ENCODE results near the gene BDKRB2. TPM values are rescaled to one million over a fixed set of nuclear protein-coding genes. Genes with fewer than 3 reads are reported as not detected.
A peak's percentile ranks its signal among the peaks of the same experiment; 100 is the strongest.

The BDKRB2 gene
- total RNA-seq, 1 donor, result 105 TPM

DNA sequence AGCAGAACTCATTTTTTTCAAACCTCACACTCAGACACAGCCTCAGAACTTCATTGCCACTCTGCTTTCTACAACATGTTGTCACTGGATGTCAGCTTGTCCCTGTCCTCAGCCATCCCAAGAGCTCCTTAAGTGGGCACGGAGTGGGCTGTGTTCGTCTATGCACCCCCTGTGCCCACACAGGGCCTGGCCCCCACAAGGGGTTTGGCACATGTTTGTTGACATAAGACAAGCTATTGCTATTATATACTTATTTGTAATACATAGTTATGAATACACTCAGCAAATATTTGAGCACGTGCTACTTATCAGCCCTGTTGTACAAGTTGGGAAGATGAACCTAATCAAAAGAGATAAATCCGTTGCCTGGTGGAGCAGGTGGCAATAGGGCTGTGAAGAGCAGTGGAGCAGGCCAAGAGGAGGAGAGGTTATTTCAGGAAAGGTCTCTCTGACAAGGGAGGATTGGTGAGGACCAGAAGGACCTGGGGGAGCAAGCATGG is 47.1 kb downstream of the BDKRB2 start:
- H3K4me3 ChIP-seq (ENCODE audit: low read depth, low read length), result no peak overlapping the region
- no peak for DNase-seq (ENCODE audit: low read depth)
- TF ChIP-seq, protein P1, sequence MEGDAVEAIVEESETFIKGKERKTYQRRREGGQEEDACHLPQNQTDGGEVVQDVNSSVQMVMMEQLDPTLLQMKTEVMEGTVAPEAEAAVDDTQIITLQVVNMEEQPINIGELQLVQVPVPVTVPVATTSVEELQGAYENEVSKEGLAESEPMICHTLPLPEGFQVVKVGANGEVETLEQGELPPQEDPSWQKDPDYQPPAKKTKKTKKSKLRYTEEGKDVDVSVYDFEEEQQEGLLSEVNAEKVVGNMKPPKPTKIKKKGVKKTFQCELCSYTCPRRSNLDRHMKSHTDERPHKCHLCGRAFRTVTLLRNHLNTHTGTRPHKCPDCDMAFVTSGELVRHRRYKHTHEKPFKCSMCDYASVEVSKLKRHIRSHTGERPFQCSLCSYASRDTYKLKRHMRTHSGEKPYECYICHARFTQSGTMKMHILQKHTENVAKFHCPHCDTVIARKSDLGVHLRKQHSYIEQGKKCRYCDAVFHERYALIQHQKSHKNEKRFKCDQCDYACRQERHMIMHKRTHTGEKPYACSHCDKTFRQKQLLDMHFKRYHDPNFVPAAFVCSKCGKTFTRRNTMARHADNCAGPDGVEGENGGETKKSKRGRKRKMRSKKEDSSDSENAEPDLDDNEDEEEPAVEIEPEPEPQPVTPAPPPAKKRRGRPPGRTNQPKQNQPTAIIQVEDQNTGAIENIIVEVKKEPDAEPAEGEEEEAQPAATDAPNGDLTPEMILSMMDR (IDR thresholded peaks at IDR 0.05; ENCODE audit: insufficient read depth, low read depth, low read length), result no peak

DNA sequence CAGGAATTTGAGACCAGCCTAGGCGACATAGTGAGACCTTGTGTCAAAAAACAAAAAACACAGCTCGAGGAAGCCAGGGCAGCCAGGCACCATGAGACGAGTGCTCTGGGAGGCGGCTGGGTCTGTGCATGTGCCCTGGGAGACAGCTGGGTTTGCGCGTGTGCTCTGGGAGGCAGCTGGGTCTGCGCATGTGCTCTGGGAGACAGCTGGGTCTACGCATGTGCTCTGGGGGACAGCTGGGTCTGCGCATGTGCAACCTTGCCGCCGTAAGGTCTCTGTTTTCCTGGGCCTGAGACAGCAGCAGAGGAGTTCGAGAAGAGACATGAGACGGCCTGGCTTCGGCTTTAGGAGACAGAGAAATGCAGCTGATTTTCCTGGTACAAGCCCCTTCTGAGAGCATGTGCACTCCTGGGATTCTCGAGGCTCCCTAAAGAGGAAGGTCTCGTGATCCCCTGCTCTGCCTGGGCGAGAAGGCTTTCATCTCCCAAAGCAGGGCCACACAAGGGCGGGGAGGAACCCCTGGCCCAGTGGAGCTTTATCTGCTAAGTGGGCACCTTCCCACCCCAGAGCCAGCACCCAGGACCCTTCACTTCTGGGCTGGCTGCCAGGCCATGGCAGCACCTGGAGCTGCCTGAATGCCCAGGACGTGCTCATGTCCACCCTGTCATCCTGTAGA is 47.8 kb downstream of the BDKRB2 start:
- H3K4me3 ChIP-seq (ENCODE audit: low read depth, low read length), result peak overlapping the region; percentile 22
- peak; percentile 58 for DNase-seq (ENCODE audit: low read depth)
- TF ChIP-seq, protein P1 (IDR thresholded peaks at IDR 0.05; ENCODE audit: insufficient read depth, low read depth, low read length), result no peak

DNA sequence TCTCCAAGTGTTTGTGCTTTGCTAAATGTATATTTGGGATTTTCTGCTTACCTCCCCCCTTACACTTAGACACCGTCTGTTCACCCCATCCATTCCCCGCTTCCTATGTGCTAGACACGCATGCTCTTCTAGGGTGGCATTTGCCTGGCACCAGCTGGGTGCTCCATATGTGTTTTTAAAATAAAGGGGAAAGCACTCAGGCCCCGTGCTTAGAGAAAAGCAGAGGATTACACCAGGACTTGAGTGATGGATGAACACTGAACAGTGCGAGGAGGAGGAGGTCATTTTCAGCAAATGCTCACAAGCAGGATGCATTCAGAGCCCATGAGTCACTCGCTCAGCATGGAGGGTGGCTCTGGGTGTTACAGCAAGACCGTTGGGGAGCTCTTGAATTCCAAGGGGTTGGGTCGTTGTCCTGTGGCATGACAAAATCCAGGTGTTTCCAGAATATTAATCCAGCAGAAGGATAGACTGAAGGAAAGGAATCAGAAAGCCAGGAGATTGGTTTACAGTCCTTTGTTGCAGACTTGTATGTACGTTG is 48.4 kb downstream of the BDKRB2 start:
- DNase-seq (ENCODE audit: low read depth), result peak; percentile 94
- no peak overlapping the region for H3K4me3 ChIP-seq (ENCODE audit: low read depth, low read length)

DNA sequence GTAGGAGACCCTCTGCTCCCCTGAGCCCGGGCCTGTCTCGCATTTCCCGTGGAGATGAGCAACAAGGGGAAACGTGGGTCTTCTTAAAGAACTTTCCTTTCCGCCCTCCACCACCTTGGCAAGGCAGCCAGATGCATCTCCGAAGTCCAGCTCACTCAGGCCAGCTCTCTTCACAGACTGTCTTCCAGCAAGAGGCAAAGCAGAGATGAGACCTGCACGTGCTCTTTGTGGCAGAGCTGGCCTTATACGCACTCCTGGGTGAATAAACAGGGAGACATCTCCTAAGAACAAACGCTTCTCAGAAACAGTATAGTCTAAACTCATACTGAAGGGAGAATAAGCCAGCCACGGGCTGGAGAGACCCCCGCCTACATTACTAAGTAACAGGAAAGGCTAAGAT is 50.0 kb downstream of the BDKRB2 start:
- TF ChIP-seq, protein P1 (IDR thresholded peaks at IDR 0.05; ENCODE audit: insufficient read depth, low read depth, low read length), result no peak

More for the DNA sequence above, 48.4 kb downstream of the BDKRB2 start:
- TF ChIP-seq, protein P1 (IDR thresholded peaks at IDR 0.05; ENCODE audit: insufficient read depth, low read depth, low read length), result no peak

DNA sequence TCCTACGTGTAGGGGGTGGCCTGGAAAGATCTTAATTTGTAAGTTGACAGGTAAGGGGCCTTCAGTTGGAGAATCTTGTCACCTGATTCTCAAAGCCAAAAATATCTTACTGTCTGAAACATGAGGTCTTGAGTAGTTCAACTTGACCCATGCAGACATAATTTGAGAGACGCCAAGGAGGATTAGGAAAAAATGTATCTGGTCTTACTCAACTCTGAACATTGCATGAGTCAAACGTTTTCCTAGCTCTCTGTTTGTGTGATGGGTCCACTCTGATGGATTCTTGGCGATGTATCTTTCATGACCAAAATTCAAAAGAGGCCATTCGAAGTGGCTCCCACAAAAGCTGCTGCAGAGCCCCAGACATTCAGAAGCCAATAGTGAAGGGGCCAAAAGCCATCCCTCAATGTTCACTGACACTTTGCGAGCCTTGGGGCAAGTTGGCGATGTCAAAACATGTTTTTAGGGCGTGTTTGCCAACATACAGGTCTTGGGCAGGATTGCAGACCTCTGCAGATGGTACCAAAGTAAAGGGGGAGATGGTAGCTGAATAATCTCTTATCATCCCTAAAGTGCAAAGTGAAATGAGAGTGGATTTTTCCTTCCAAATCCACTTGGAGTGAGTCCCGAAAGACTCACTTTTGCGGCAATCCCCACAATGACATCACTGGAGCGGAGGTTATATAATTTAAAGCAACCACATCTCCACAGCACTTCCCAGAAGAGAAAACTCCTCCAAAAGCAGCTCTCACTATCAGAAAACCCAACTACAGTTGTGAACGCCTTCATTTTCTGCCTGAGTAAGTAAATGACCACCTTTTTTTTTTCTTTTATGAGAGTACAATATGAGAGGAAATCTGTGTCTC is 51.1 kb downstream of the BDKRB2 start, which contains the start of gene BDKRB1:
TSS of gene BDKRB1 (plus strand) at position 710 of the 866 bp plus-strand sequence. CDS start 7,473 bp downstream, outside the sequence.
- H3K4me3 ChIP-seq (ENCODE audit: low read depth, low read length), result peak within 1 kb of the TSS; percentile 59
- DNase-seq (ENCODE audit: low read depth), result peak; percentile 96
- TF ChIP-seq, protein P1 (IDR thresholded peaks at IDR 0.05; ENCODE audit: insufficient read depth, low read depth, low read length), result no peak

More for the DNA sequence above, 50.0 kb downstream of the BDKRB2 start:
- no peak for DNase-seq (ENCODE audit: low read depth)
- no peak overlapping the region for H3K4me3 ChIP-seq (ENCODE audit: low read depth, low read length)

GRCh38 chr14:96256407-96256806 is 51.8 kb downstream of the BDKRB2 start:
- TF ChIP-seq, protein P1 (IDR thresholded peaks at IDR 0.05; ENCODE audit: insufficient read depth, low read depth, low read length), result no peak
- peak overlapping the region; percentile 59 for H3K4me3 ChIP-seq (ENCODE audit: low read depth, low read length)
- DNase-seq (ENCODE audit: low read depth), result peak; percentile 76
